ENCODE measurements around the gene HES6.

The HES6 gene

GRCh38 chr2:238252766-238253630 lies 13.2 kb upstream of the HES6 start:
- TF ChIP-seq CTCF (conservative IDR thresholded peaks at IDR 0.05; ENCODE audit: control insufficient read depth, insufficient read depth, low read depth, low read length), result no peak
- DNase-seq (ENCODE audit: low read depth), result no peak
- H3K4me3 ChIP-seq (ENCODE audit: control insufficient read depth, low read depth, low read length), result no peak overlapping the region

GRCh38 chr2:238251986-238252385 lies 12.1 kb upstream of the HES6 start:
- DNase-seq (ENCODE audit: low read depth), result no peak
- TF ChIP-seq CTCF (conservative IDR thresholded peaks at IDR 0.05; ENCODE audit: control insufficient read depth, insufficient read depth, low read depth, low read length), result no peak
- no peak overlapping the region for H3K4me3 ChIP-seq (ENCODE audit: control insufficient read depth, low read depth, low read length)

GRCh38 chr2:238251331-238251730 lies 11.5 kb upstream of the HES6 start:
- no peak for TF ChIP-seq CTCF (conservative IDR thresholded peaks at IDR 0.05; ENCODE audit: control insufficient read depth, insufficient read depth, low read depth, low read length)
- no peak overlapping the region for H3K4me3 ChIP-seq (ENCODE audit: control insufficient read depth, low read depth, low read length)
- DNase-seq (ENCODE audit: low read depth), result no peak

- no peak overlapping the region for H3K4me3 ChIP-seq (ENCODE audit: control insufficient read depth, low read depth, low read length)
- DNase-seq (ENCODE audit: low read depth), result no peak
- no peak for TF ChIP-seq CTCF (conservative IDR thresholded peaks at IDR 0.05; ENCODE audit: control insufficient read depth, insufficient read depth, low read depth, low read length)
Observed at GRCh38 chr2:238250896-238251295, 11.1 kb upstream of the HES6 start.

DNA sequence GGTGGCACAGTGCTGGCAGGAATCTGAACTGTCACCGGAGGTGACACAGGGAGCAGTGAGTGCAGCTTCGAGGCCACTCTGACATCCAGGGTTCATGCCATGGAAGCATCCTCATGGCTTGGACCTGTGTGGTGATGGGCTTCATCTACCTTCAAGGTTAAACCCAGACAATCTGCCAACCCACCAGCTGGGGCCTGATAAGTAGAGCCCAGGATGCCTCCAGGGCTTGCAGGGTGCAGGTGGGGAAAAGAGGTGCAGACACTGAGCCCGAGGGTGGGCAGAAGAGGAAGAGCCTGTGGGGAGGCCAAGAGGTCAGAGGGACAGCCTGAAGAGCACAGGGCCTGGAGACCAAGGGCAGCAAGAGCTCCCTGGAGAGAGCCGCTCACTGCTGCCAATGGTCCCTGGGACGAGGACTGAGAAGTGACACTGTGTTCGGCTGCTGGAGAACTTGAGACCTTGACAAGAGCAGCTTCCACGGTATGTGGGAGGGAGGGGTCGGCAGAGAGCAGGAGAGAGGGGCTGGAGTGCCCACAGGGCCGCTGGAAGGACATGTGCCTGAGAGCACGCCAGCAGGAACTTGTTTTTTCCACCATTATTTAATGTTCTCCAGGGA lies 8.1 kb upstream of the HES6 start:
- no peak overlapping the region for H3K4me3 ChIP-seq (ENCODE audit: control insufficient read depth, low read depth, low read length)
- TF ChIP-seq CTCF (conservative IDR thresholded peaks at IDR 0.05; ENCODE audit: control insufficient read depth, insufficient read depth, low read depth, low read length), result no peak
- DNase-seq (ENCODE audit: low read depth), result no peak

- no peak for TF ChIP-seq CTCF (conservative IDR thresholded peaks at IDR 0.05; ENCODE audit: control insufficient read depth, insufficient read depth, low read depth, low read length)
- no peak for DNase-seq (ENCODE audit: low read depth)
- no peak overlapping the region for H3K4me3 ChIP-seq (ENCODE audit: control insufficient read depth, low read depth, low read length)
Observed at GRCh38 chr2:238247002-238247822, 7.4 kb upstream of the HES6 start.

Data from fibroblast of mammary gland (primary cell).